Peyer's patch (tissue), 4 donors: ENCODE data around the gene SYNJ2. TPM values are rescaled to one million over a fixed set of nuclear protein-coding genes. Genes with fewer than 3 reads are reported as not detected.
A peak's percentile ranks its signal among the peaks of the same experiment; 100 is the strongest.

Experiments used
- DNase-seq, 3 donors: peaks; one replicate each; pipeline ENCODE4 v3.0.0-alpha.2; 2017 to 2019
- H3K27ac ChIP-seq, 4 donors: fragments of 200-600 bp; sonication (generic); one replicate each; pipeline ENCODE4 v1.5.1; 2016 to 2019
- H3K27me3 ChIP-seq, 2 donors: fragments of 200-600 bp; sonication (generic); one replicate each; pipeline ENCODE4 v1.5.1; 2019
- H3K36me3 ChIP-seq, 3 donors: fragments of 200-600 bp; sonication (generic); one replicate each; pipeline ENCODE4 v1.5.1; 2016 to 2019
- H3K4me1 ChIP-seq, 4 donors: fragments of 200-600 bp; sonication (generic); one replicate each; pipeline ENCODE4 v1.5.1; 2016 to 2019
- H3K4me3 ChIP-seq, 4 donors: fragments of 200-600 bp; sonication (generic); 1 replicate in 3 of 4; 2 replicates in 1 of 4; pipeline ENCODE4 v1.5.1; 2016 to 2019; ENCODE audit warnings: mild to moderate bottlenecking in 1 of 4
- H3K9me3 ChIP-seq, 4 donors: fragments of 200-600 bp; sonication (generic); one replicate each; pipeline ENCODE4 v1.5.1; 2016 to 2019; ENCODE audit warnings: mild to moderate bottlenecking in 1 of 4
- CTCF ChIP-seq, 6 experiments: fragments of 450-650 bp in 4 of 6; fragments of 200-600 bp in 2 of 6; sonication (generic) in 1 of 6; IDR thresholded peaks; one replicate each; pipeline ENCODE4 v1.5.1; 2017 to 2019; ENCODE audit warnings: antibody characterized with exemption in 6 of 6, mild to moderate bottlenecking in 3 of 6, moderate library complexity in 1 of 6
- POLR2A ChIP-seq, 2 donors: fragments of 450-650 bp; IDR thresholded peaks; one replicate each; pipeline ENCODE4 v1.5.1; 2017; ENCODE audit warnings: antibody characterized with exemption in 2 of 2, mild to moderate bottlenecking in 2 of 2, moderate library complexity in 2 of 2
- total RNA-seq, 4 donors: library from RNA; depleted of rRNA; stranded (reverse); fragments of >200 nt; gene quantifications; one replicate each; pipeline ENCODE4 v1.1.0, GENCODE V29; 2016

The SYNJ2 gene
- total RNA-seq, 4 donors from 2014 or later = 26.8 to 47.2 (median 34.0) TPM

- Histone ChIP-seq H3K27ac (peak overlapping the region in 2 of 4 donors; percentile 9 to 45), H3K9me3 (no peaks in the 10 kb centered on the region), H3K36me3 (no peaks in the 10 kb centered on the region), H3K27me3 (no peaks in the 10 kb centered on the region), H3K4me1 (peaks cover 9 to 48% (median 12%) of the 10 kb centered on the region in 4 donors), H3K4me3 (no peak overlapping the region)
- peak in 1 of 3 donors; percentile 49 for DNase-seq
- TF ChIP-seq CTCF (IDR thresholded peaks at IDR 0.05) (no peak), POLR2A (IDR thresholded peaks at IDR 0.05) (no peak)
Observed at GRCh38 chr6:157985378-157986155, 3.9 kb downstream of the SYNJ2 start.

- Histone ChIP-seq H3K4me3 (no peak overlapping the region), H3K4me1 (peaks cover 5 to 44% (median 10%) of the 10 kb centered on the region in 4 donors), H3K27me3 (no peaks in the 10 kb centered on the region), H3K27ac (no peak overlapping the region), H3K9me3 (no peaks in the 10 kb centered on the region), H3K36me3 (no peaks in the 10 kb centered on the region)
- TF ChIP-seq CTCF (IDR thresholded peaks at IDR 0.05) (no peak), POLR2A (IDR thresholded peaks at IDR 0.05) (no peak)
- peak in 1 of 3 donors; percentile 45 for DNase-seq
Observed at GRCh38 chr6:157987788-157988699, 6.4 kb downstream of the SYNJ2 start.

DNA sequence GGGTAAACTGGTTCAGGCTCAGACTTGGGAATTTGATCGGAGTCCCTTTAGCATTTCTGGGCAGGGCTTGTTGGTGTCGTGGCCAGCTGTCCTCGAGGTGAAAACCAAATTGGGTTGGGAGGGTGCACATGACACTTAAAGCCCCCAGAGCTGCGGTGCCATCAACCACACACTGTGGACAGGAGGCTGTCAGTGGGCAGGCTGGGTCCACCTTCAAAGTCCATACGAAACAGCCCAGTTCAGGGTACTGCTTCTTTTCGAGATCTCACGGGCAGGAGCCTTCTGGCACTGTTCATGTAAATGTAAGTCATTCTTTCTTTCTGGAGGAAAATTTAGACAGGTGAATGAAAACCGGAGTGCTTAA lies 7.0 kb downstream of the SYNJ2 start:
- Histone ChIP-seq H3K4me3 (no peak overlapping the region), H3K27ac (peak overlapping the region in 1 of 4 donors; percentile 16), H3K9me3 (no peaks in the 10 kb centered on the region), H3K4me1 (peaks cover 5 to 40% (median 10%) of the 10 kb centered on the region in 4 donors), H3K36me3 (no peaks in the 10 kb centered on the region), H3K27me3 (no peaks in the 10 kb centered on the region)
- no peak for TF ChIP-seq POLR2A (IDR thresholded peaks at IDR 0.05)
- no peak for TF ChIP-seq CTCF (IDR thresholded peaks at IDR 0.05)
- no peak for DNase-seq

- peaks cover 8 to 31% (median 10%) of the 10 kb centered on the region in 4 donors for H3K4me1 ChIP-seq
- H3K27ac ChIP-seq = peak overlapping the region in 2 of 4 donors; percentile 33 to 53
- DNase-seq = peak in 2 of 3 donors; percentile 81 to 88
- no peaks in the 10 kb centered on the region for H3K27me3 ChIP-seq
- no peaks in the 10 kb centered on the region for H3K36me3 ChIP-seq
- TF ChIP-seq POLR2A (IDR thresholded peaks at IDR 0.05) = no peak
- TF ChIP-seq CTCF (IDR thresholded peaks at IDR 0.05) = no peak
- H3K4me3 ChIP-seq = no peak overlapping the region
- no peaks in the 10 kb centered on the region for H3K9me3 ChIP-seq
Observed at GRCh38 chr6:157989541-157990289, 8.1 kb downstream of the SYNJ2 start.
